Loucy (cell line): ENCODE results near the gene BPIFB3.

Source experiments
- H2AFZ ChIP-seq: fragments of 200-600 bp; sonication (generic); 2 replicates; pipeline ENCODE4 v1.6.0; 2016; ENCODE audit warnings: antibody characterized with exemption, mild to moderate bottlenecking, low read length, moderate library complexity
- H3F3A ChIP-seq: fragments of 200-600 bp; 2 replicates; pipeline ENCODE4 v1.6.0; 2016; ENCODE audit warnings: antibody characterized with exemption, low read depth, mild to moderate bottlenecking
- H3K27me3 ChIP-seq: fragments of 200-600 bp; sonication (generic); 2 replicates; pipeline ENCODE4 v1.6.1; 2014; ENCODE audit warnings: low read length, mild to moderate bottlenecking; ENCODE audit not compliant: insufficient read depth, poor library complexity, severe bottlenecking
- H3K36me3 ChIP-seq: fragments of 200-600 bp; sonication (generic); 2 replicates; pipeline ENCODE4 v1.6.1; 2016; ENCODE audit warnings: low read length; ENCODE audit not compliant: insufficient read depth
- H3K4me1 ChIP-seq: fragments of 200-600 bp; sonication (generic); 2 replicates; pipeline ENCODE4 v1.5.1; 2014; ENCODE audit warnings: low read length, mild to moderate bottlenecking; ENCODE audit not compliant: insufficient read depth, poor library complexity, severe bottlenecking
- H3K4me2 ChIP-seq: fragments of 200-600 bp; sonication (generic); 2 replicates; pipeline ENCODE4 v1.6.0; 2014; ENCODE audit warnings: antibody characterized with exemption, low read length, low read depth, mild to moderate bottlenecking; ENCODE audit not compliant: poor library complexity, severe bottlenecking
- H3K4me3 ChIP-seq: fragments of 200-600 bp; sonication (generic); 2 replicates; pipeline ENCODE4 v1.5.1; 2014; ENCODE audit warnings: low read length, mild to moderate bottlenecking, mixed read lengths; ENCODE audit not compliant: poor library complexity, severe bottlenecking
- H3K79me2 ChIP-seq: fragments of 200-600 bp; sonication (generic); 2 replicates; pipeline ENCODE4 v1.6.1; 2014; ENCODE audit warnings: low read length; ENCODE audit not compliant: insufficient read depth
- H3K9ac ChIP-seq: fragments of 200-600 bp; sonication (generic); 2 replicates; pipeline ENCODE4 v1.6.0; 2014; ENCODE audit warnings: mild to moderate bottlenecking, low read depth, low read length, moderate library complexity; ENCODE audit not compliant: poor library complexity, severe bottlenecking
- H3K9me2 ChIP-seq: fragments of 200-600 bp; sonication (generic); replicated peaks from 2 replicates; pipeline ENCODE4 v1.6.1; 2016; ENCODE audit warnings: low read depth, low read length, mixed read lengths
- H3K9me3 ChIP-seq: fragments of 200-600 bp; sonication (generic); 2 replicates; pipeline ENCODE4 v1.6.1; 2014; ENCODE audit warnings: mild to moderate bottlenecking, antibody characterized with exemption, low read length, low read depth; ENCODE audit not compliant: insufficient read depth
- H4K20me1 ChIP-seq: fragments of 200-600 bp; sonication (generic); 2 replicates; pipeline ENCODE4 v1.6.0; 2014; ENCODE audit warnings: antibody characterized with exemption, low read length, mild to moderate bottlenecking; ENCODE audit not compliant: insufficient read depth, poor library complexity, severe bottlenecking
- EZH2phosphoT487 ChIP-seq: fragments of 200-600 bp; IDR thresholded peaks from 2 replicates; pipeline ENCODE4 v1.6.1; 2018; ENCODE audit warnings: antibody characterized with exemption, mild to moderate bottlenecking, moderate library complexity, borderline replicate concordance
- TF ChIP-seq, protein P1 (sequence below): fragments of 200-600 bp; sonication (generic); conservative IDR thresholded peaks from 2 replicates; pipeline ENCODE4 v1.5.1; 2014; ENCODE audit warnings: mild to moderate bottlenecking, antibody characterized with exemption, low read length

BPIFB3 gene

DNA sequence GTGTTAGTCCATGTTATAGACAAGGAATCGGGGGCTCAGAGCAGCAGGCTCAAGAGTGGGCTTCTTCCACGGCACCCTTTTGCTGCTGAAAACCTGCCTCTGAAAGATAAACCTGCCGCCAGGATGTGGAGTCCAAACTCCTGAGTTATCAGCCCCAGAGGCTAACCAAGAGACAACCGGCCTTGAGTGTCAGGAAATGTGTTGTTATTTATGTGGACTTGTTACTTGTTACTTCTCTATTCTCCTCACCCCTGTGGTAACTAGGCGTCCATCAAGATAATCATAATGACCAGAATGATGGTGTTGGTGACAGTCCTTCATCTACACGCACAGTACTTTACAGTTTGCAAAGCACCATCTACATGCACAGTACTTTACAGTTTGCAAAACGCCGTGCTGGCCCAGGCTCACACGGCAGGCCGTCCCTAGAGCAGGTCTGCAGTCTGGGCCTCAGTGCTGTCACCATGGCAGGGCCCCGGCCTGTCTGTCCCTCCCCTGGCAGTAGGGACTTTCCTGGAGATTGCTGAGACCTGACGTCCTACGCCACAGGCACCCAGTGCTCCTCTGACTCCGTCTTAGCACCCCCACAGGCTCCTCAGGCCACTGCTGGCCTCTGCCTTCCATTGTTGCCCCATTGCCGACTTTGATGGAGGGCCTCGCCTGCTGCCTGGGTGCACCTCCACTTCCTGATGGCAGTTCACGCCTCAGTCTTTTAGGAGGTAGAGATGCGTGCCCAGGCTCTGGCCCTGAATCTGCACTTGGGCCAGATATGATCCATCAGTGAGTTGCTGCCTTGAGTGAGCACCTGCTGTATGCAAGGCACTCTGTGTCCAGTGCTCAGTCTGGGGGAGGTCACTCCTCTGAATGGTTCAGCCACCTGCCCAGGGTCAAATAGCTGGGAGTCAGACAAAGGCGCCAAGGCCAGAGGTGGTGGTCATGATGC lies 16.7 kb downstream of the BPIFB3 start:
- Histone ChIP-seq H3F3A (no peaks in the 10 kb centered on the region), H3K79me2 (no peaks in the 10 kb centered on the region), H3K9me2 (no peaks in the 10 kb centered on the region), H3K4me1 (peaks cover 4% of the 10 kb centered on the region), H4K20me1 (no peaks in the 10 kb centered on the region), H3K9me3 (no peaks in the 10 kb centered on the region), H3K9ac (no peak overlapping the region), H3K4me3 (no peak overlapping the region), H2AFZ (no peak overlapping the region), H3K4me2 (no peak overlapping the region), H3K27me3 (no peaks in the 10 kb centered on the region), H3K36me3 (no peaks in the 10 kb centered on the region)
- no peak for TF ChIP-seq EZH2phosphoT487

DNA sequence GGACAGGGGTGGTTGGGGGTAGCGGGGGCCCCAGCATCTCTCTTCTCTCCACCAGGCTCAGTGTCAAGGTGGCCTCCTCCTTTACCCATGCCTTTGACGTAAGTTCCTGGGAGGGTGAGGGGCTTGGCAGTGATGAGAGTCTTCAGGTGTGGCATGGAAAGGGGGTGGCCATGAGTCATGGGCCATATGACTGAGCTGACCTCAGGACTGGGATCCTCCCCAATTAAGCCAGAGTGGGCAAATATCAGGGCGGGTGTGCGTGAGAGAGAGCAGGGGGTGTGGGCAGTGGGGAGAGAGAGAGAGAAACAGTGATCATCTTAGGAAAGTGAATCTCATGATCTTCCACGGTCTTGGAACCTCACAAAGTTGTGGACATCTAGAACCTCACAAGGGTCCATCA lies 17.5 kb downstream of the BPIFB3 start:
- Histone ChIP-seq H3K9me2 (no peaks in the 10 kb centered on the region), H3K4me3 (no peak overlapping the region), H3K9ac (no peak overlapping the region), H4K20me1 (no peaks in the 10 kb centered on the region), H3K9me3 (no peaks in the 10 kb centered on the region), H3K79me2 (no peaks in the 10 kb centered on the region), H2AFZ (no peak overlapping the region), H3K27me3 (no peaks in the 10 kb centered on the region), H3K36me3 (no peaks in the 10 kb centered on the region), H3K4me1 (peaks cover 4% of the 10 kb centered on the region), H3F3A (no peaks in the 10 kb centered on the region), H3K4me2 (no peak overlapping the region)
- TF ChIP-seq, protein P1, sequence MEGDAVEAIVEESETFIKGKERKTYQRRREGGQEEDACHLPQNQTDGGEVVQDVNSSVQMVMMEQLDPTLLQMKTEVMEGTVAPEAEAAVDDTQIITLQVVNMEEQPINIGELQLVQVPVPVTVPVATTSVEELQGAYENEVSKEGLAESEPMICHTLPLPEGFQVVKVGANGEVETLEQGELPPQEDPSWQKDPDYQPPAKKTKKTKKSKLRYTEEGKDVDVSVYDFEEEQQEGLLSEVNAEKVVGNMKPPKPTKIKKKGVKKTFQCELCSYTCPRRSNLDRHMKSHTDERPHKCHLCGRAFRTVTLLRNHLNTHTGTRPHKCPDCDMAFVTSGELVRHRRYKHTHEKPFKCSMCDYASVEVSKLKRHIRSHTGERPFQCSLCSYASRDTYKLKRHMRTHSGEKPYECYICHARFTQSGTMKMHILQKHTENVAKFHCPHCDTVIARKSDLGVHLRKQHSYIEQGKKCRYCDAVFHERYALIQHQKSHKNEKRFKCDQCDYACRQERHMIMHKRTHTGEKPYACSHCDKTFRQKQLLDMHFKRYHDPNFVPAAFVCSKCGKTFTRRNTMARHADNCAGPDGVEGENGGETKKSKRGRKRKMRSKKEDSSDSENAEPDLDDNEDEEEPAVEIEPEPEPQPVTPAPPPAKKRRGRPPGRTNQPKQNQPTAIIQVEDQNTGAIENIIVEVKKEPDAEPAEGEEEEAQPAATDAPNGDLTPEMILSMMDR = no peak
- TF ChIP-seq EZH2phosphoT487 = no peak

DNA sequence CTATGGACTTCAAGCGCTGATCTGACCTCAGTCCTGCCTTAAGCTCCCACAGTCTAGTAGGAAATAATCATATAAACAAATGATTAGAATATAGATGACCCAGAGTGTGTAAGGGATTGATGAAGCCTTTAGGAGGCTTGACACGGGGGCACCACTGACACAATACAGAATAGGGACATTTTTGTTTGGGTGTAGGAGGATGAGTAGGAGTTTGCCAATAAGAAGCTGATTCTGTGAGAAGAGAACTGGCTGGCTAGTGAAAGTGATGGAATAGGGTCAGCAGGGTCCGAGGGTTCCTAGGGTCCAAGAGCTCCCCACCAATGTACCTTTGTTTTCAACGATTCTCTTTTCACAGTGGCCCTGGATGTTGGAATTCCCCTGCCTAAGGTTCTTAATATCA lies 18.7 kb downstream of the BPIFB3 start:
- H3K27me3 ChIP-seq = no peaks in the 10 kb centered on the region
- peaks cover 4% of the 10 kb centered on the region for H3K4me1 ChIP-seq
- no peak for TF ChIP-seq EZH2phosphoT487
- TF ChIP-seq, protein P1 = no peak
- no peaks in the 10 kb centered on the region for H4K20me1 ChIP-seq
- H3K79me2 ChIP-seq = no peaks in the 10 kb centered on the region
- H3K4me2 ChIP-seq = no peak overlapping the region
- H3K4me3 ChIP-seq = no peak overlapping the region
- no peak overlapping the region for H2AFZ ChIP-seq
- H3K9me2 ChIP-seq = no peaks in the 10 kb centered on the region
- H3K9me3 ChIP-seq = no peaks in the 10 kb centered on the region
- H3F3A ChIP-seq = no peaks in the 10 kb centered on the region
- no peak overlapping the region for H3K9ac ChIP-seq
- no peaks in the 10 kb centered on the region for H3K36me3 ChIP-seq

- Histone ChIP-seq H3K9me3 (no peaks in the 10 kb centered on the region), H4K20me1 (no peaks in the 10 kb centered on the region), H3K9ac (no peak overlapping the region), H3K9me2 (no peaks in the 10 kb centered on the region), H2AFZ (no peak overlapping the region), H3K4me1 (peaks cover 4% of the 10 kb centered on the region), H3F3A (no peaks in the 10 kb centered on the region), H3K79me2 (no peaks in the 10 kb centered on the region), H3K4me3 (no peak overlapping the region), H3K36me3 (no peaks in the 10 kb centered on the region), H3K27me3 (no peaks in the 10 kb centered on the region), H3K4me2 (no peak overlapping the region)
- TF ChIP-seq, protein P1 = no peak
- no peak for TF ChIP-seq EZH2phosphoT487
Observed at GRCh38 chr20:33072813-33073212, 19.1 kb downstream of the BPIFB3 start.
